HepG2 (cell line): ENCODE measurements around the gene ELMOD3. TPM values are rescaled to one million over a fixed set of nuclear protein-coding genes. Genes with fewer than 3 reads are reported as not detected.
A peak's percentile ranks its signal among the peaks of the same experiment; 100 is the strongest.

Experiments
- CC2D1A ChIP-seq: sonication (generic); formaldehyde crosslinking; IDR thresholded peaks from 2 replicates; pipeline ENCODE4 v1.8.1; 2023; ENCODE audit warnings: mild to moderate bottlenecking, missing genetic modification reagents
- FOXA3 ChIP-seq: IDR thresholded peaks from 2 replicates; pipeline ENCODE4 v1.6.1; 2016; ENCODE audit warnings: missing genetic modification reagents, missing compliant biosample characterization
- IKZF1 ChIP-seq: fragments of 450-650 bp; IDR thresholded peaks from 2 replicates; pipeline ENCODE4 v1.7.1; 2016
- KLF13 ChIP-seq: sonication (generic); formaldehyde crosslinking; IDR thresholded peaks from 2 replicates; pipeline ENCODE4 v1.4.0; 2020; ENCODE audit warnings: mild to moderate bottlenecking, missing genetic modification reagents
- MAFG ChIP-seq: sonication (generic); formaldehyde crosslinking; IDR thresholded peaks from 2 replicates; pipeline ENCODE4 v1.5.1; 2020; ENCODE audit warnings: mild to moderate bottlenecking, missing genetic modification reagents
- RFX3 ChIP-seq: IDR thresholded peaks from 2 replicates; pipeline ENCODE4 v1.6.1; 2016; ENCODE audit warnings: missing biosample characterization, missing genetic modification reagents
- RXRB ChIP-seq: IDR thresholded peaks from 2 replicates; pipeline ENCODE4 v1.6.1; 2016; ENCODE audit warnings: borderline replicate concordance, missing genetic modification reagents, missing compliant biosample characterization
- SRSF1 ChIP-seq: fragments of 200-400 bp; formaldehyde crosslinking; optimal IDR thresholded peaks from 2 replicates; pipeline ENCODE3; 2017; ENCODE audit warnings: mild to moderate bottlenecking, low read depth, low read length, moderate library complexity
- SSRP1 ChIP-seq: IDR thresholded peaks from 2 replicates; pipeline ENCODE4 v1.6.1; 2016; ENCODE audit warnings: control low read depth
- YEATS2 ChIP-seq: sonication (generic); formaldehyde crosslinking; IDR thresholded peaks from 2 replicates; pipeline ENCODE4 v1.4.0; 2020; ENCODE audit warnings: missing genetic modification reagents, borderline replicate concordance
- ZNF614 ChIP-seq: IDR thresholded peaks from 2 replicates; pipeline ENCODE4 v1.6.1; 2018; ENCODE audit warnings: missing biosample characterization, missing genetic modification reagents, inconsistent platforms, borderline replicate concordance
- ZNF652 ChIP-seq: IDR thresholded peaks from 2 replicates; pipeline ENCODE4 v1.6.1; 2016; ENCODE audit warnings: low read depth, borderline replicate concordance
- ZNF850 ChIP-seq: sonication (generic); formaldehyde crosslinking; conservative IDR thresholded peaks from 2 replicates; pipeline ENCODE4 v1.9.0; 2021; ENCODE audit warnings: mild to moderate bottlenecking, missing genetic modification reagents
- polyA plus RNA-seq, 8 experiments: library from polyadenylated mRNA; depleted of rRNA in 3 of 8; stranded (reverse) in 7 of 8; unstranded in 1 of 8; fragments of >200 nt; fragmentation: Illumina TruSeq in 4 of 8; extraction: Trizol in 4 of 8; gene quantifications; 2 replicates each; pipeline versions ENCODE4 v1.2.1 to v1.2.3, GENCODE V29; 2011 to 2016; ENCODE audit warnings: low read depth in 4 of 8, missing spikeins in 1 of 8, mixed read lengths in 1 of 8; ENCODE audit not compliant: insufficient read depth in 1 of 8
- total RNA-seq, 5 experiments: library from RNA; depleted of rRNA; stranded (reverse); fragments of >200 nt; fragmentation: Illumina TruSeq; extraction: Trizol; gene quantifications; 2 replicates each; pipeline ENCODE4 v1.2.3, GENCODE V29; 2016; ENCODE audit warnings: low read depth in 1 of 5
- TF ChIP-seq, protein P1 (sequence below): sonication (generic); formaldehyde crosslinking; IDR thresholded peaks from 2 replicates; pipeline ENCODE4 v1.9.0; 2022; ENCODE audit warnings: low read depth, missing genetic modification reagents
- TF ChIP-seq, protein P2 (sequence below): sonication (generic); formaldehyde crosslinking; conservative IDR thresholded peaks from 2 replicates; pipeline ENCODE4 v1.4.0; 2020; ENCODE audit warnings: missing genetic modification reagents
- TF ChIP-seq, protein P3 (sequence below): sonication (generic); formaldehyde crosslinking; IDR thresholded peaks from 2 replicates; pipeline ENCODE4 v1.9.0; 2021; ENCODE audit warnings: missing genetic modification reagents, borderline replicate concordance
- TF ChIP-seq, protein P4 (sequence below): sonication (generic); formaldehyde crosslinking; IDR thresholded peaks from 2 replicates; pipeline ENCODE4 v1.8.0; 2022; ENCODE audit warnings: missing genetic modification reagents, mild to moderate bottlenecking, moderate library complexity, borderline replicate concordance
- TF ChIP-seq, protein P5 (sequence below), 2 experiments: fragments of 450-650 bp in 1 of 2; sonication (generic) in 1 of 2; formaldehyde crosslinking; IDR thresholded peaks; 2 replicates each; pipeline versions ENCODE4 v1.5.0 to v1.8.0; 2020 to 2022; ENCODE audit warnings: mild to moderate bottlenecking in 1 of 2, missing genetic modification reagents in 1 of 2
- TF ChIP-seq, protein P6 (sequence below): IDR thresholded peaks from 2 replicates; pipeline ENCODE4 v1.6.1; 2016

Gene ELMOD3
- total and polyA plus RNA-seq, 2 of the 13 experiments (the other 11 are each of a cell fraction or from before 2014, with no cell fraction given), result 13.3 to 19.5 TPM

DNA sequence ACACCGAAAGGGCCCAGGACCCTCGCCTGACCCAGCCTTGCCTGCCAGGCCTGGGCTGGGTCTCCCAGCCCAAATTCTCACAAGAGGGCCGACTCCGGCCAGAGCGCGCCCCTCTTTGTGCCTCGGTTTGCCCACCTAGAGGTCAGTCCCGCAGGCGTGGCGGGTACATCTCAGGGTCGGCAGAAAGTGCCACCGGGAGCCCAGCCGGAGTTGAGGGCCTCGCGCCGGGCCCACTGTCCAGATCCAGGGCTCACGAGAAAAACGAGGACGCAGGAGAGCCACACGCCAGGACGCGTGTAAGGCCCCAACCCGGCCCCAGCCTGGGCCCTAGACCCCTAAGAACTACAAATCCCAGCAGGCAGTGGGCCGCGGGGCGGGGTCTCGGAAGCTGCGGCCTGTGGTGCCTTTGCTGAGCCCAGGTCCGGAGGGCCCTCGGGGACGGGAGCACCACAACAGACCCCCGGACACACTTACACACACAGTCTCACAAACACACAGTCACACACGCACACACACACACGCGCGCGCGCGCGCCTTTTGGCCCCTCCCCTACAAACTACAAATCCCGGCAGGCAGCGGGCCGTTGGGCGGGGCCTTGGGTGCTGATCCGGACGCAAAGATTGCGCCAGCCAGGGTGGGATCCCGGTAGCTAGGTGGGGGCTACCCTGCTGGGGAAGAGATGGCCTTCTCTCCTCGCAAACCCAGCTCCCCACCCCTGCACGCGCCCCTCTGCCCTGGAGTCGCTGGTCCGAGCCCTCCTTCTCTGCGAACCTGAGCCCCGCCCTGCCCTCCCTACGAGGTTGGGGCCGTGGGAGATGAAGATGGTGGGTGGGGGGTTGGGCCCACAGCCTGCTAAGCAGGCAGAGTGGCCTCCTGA is 63.8 kb downstream of the ELMOD3 start, which contains the start of gene SH2D6 (continued):
- TF ChIP-seq, protein P1, sequence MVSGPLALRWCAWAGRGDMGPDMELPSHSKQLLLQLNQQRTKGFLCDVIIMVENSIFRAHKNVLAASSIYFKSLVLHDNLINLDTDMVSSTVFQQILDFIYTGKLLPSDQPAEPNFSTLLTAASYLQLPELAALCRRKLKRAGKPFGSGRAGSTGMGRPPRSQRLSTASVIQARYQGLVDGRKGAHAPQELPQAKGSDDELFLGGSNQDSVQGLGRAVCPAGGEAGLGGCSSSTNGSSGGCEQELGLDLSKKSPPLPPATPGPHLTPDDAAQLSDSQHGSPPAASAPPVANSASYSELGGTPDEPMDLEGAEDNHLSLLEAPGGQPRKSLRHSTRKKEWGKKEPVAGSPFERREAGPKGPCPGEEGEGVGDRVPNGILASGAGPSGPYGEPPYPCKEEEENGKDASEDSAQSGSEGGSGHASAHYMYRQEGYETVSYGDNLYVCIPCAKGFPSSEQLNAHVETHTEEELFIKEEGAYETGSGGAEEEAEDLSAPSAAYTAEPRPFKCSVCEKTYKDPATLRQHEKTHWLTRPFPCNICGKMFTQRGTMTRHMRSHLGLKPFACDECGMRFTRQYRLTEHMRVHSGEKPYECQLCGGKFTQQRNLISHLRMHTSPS, result peak; percentile 30; the same call in 1 of the 2 replicates
- TF ChIP-seq SRSF1 (peak; percentile 96), ZNF652 (CRISPR knock-in tag) (no peak), IKZF1 (no peak), KLF13 (CRISPR knock-in tag) (no peak; the same call in 1 of the 2 replicates), RFX3 (CRISPR knock-in tag) (no peak), SSRP1 (CRISPR knock-in tag) (no peak; the same call in 1 of the 2 replicates), YEATS2 (peak; percentile 88), CC2D1A (CRISPR knock-in tag) (no peak), MAFG (CRISPR knock-in tag) (no peak), ZNF850 (CRISPR knock-in tag) (no peak), RXRB (CRISPR knock-in tag) (peak; percentile 12; the same call in 1 of the 2 replicates), FOXA3 (CRISPR knock-in tag) (no peak; the same call in 1 of the 2 replicates), ZNF614 (CRISPR knock-in tag) (peak; percentile 79; the same call in 1 of the 2 replicates)
- TF ChIP-seq, protein P2, sequence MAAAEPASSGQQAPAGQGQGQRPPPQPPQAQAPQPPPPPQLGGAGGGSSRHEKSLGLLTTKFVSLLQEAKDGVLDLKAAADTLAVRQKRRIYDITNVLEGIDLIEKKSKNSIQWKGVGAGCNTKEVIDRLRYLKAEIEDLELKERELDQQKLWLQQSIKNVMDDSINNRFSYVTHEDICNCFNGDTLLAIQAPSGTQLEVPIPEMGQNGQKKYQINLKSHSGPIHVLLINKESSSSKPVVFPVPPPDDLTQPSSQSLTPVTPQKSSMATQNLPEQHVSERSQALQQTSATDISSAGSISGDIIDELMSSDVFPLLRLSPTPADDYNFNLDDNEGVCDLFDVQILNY (CRISPR knock-in tag), result no peak; the same call in 1 of the 2 replicates
- TF ChIP-seq, protein P3, sequence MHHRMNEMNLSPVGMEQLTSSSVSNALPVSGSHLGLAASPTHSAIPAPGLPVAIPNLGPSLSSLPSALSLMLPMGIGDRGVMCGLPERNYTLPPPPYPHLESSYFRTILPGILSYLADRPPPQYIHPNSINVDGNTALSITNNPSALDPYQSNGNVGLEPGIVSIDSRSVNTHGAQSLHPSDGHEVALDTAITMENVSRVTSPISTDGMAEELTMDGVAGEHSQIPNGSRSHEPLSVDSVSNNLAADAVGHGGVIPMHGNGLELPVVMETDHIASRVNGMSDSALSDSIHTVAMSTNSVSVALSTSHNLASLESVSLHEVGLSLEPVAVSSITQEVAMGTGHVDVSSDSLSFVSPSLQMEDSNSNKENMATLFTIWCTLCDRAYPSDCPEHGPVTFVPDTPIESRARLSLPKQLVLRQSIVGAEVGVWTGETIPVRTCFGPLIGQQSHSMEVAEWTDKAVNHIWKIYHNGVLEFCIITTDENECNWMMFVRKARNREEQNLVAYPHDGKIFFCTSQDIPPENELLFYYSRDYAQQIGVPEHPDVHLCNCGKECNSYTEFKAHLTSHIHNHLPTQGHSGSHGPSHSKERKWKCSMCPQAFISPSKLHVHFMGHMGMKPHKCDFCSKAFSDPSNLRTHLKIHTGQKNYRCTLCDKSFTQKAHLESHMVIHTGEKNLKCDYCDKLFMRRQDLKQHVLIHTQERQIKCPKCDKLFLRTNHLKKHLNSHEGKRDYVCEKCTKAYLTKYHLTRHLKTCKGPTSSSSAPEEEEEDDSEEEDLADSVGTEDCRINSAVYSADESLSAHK (CRISPR knock-in tag), result no peak; the same call in 1 of the 2 replicates
- TF ChIP-seq, protein P4, sequence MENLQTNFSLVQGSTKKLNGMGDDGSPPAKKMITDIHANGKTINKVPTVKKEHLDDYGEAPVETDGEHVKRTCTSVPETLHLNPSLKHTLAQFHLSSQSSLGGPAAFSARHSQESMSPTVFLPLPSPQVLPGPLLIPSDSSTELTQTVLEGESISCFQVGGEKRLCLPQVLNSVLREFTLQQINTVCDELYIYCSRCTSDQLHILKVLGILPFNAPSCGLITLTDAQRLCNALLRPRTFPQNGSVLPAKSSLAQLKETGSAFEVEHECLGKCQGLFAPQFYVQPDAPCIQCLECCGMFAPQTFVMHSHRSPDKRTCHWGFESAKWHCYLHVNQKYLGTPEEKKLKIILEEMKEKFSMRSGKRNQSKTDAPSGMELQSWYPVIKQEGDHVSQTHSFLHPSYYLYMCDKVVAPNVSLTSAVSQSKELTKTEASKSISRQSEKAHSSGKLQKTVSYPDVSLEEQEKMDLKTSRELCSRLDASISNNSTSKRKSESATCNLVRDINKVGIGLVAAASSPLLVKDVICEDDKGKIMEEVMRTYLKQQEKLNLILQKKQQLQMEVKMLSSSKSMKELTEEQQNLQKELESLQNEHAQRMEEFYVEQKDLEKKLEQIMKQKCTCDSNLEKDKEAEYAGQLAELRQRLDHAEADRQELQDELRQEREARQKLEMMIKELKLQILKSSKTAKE, result no peak
- TF ChIP-seq, protein P5, sequence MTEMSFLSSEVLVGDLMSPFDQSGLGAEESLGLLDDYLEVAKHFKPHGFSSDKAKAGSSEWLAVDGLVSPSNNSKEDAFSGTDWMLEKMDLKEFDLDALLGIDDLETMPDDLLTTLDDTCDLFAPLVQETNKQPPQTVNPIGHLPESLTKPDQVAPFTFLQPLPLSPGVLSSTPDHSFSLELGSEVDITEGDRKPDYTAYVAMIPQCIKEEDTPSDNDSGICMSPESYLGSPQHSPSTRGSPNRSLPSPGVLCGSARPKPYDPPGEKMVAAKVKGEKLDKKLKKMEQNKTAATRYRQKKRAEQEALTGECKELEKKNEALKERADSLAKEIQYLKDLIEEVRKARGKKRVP (CRISPR knock-in tag; IDR thresholded peaks at IDR 0.05), result peak in 1 of 2 experiments; percentile 98; a peak in 2 of 4 replicates
- TF ChIP-seq, protein P6, sequence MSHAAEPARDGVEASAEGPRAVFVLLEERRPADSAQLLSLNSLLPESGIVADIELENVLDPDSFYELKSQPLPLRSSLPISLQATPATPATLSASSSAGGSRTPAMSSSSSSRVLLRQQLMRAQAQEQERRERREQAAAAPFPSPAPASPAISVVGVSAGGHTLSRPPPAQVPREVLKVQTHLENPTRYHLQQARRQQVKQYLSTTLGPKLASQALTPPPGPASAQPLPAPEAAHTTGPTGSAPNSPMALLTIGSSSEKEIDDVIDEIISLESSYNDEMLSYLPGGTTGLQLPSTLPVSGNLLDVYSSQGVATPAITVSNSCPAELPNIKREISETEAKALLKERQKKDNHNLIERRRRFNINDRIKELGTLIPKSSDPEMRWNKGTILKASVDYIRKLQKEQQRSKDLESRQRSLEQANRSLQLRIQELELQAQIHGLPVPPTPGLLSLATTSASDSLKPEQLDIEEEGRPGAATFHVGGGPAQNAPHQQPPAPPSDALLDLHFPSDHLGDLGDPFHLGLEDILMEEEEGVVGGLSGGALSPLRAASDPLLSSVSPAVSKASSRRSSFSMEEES (CRISPR knock-in tag), result peak; percentile 70
